Fibroblast of skin of right quadriceps (primary cell): ENCODE data around the gene QKI.
A peak's percentile ranks its signal among the peaks of the same experiment; 100 is the strongest.

Experiments used
- DNase-seq: peaks from one replicate; pipeline ENCODE4 v3.0.0-alpha.2; 2013

QKI gene

GRCh38 chr6:163539101-163539762 lies 124.7 kb downstream of the QKI start:
- no peak for DNase-seq

GRCh38 chr6:163543321-163543720 lies 128.8 kb downstream of the QKI start:
- DNase-seq = no peak

- DNase-seq = no peak
Observed at GRCh38 chr6:163545370-163545769, 130.9 kb downstream of the QKI start.

- DNase-seq = no peak
Observed at GRCh38 chr6:163547287-163547686, 132.8 kb downstream of the QKI start.

- no peak for DNase-seq
Observed at GRCh38 chr6:163548624-163549023, 134.1 kb downstream of the QKI start.

GRCh38 chr6:163554032-163554431 lies 139.5 kb downstream of the QKI start:
- no peak for DNase-seq

GRCh38 chr6:163554663-163555062 lies 140.1 kb downstream of the QKI start:
- DNase-seq = peak; percentile 19

GRCh38 chr6:163559661-163560060 lies 145.1 kb downstream of the QKI start:
- no peak for DNase-seq

- DNase-seq = no peak
Observed at GRCh38 chr6:163563318-163563717, 148.8 kb downstream of the QKI start.

- no peak for DNase-seq
Observed at GRCh38 chr6:163564534-163564933, 150.0 kb downstream of the QKI start.

- DNase-seq = peak; percentile 10
Observed at GRCh38 chr6:163565140-163565539, 150.6 kb downstream of the QKI start.

- DNase-seq = no peak
Observed at GRCh38 chr6:163566056-163566455, 151.5 kb downstream of the QKI start.

- no peak for DNase-seq
Observed at GRCh38 chr6:163568275-163568674, 153.8 kb downstream of the QKI start.

- DNase-seq = no peak
Observed at GRCh38 chr6:163570579-163571231, 156.2 kb downstream of the QKI start.

GRCh38 chr6:163571730-163572129 lies 157.2 kb downstream of the QKI start:
- DNase-seq = no peak

- peak; percentile 13 for DNase-seq
Observed at GRCh38 chr6:163572612-163573011, 158.1 kb downstream of the QKI start.

GRCh38 chr6:163573503-163574179 lies 159.1 kb downstream of the QKI start:
- DNase-seq = no peak

GRCh38 chr6:163576114-163576513 lies 161.6 kb downstream of the QKI start:
- no peak for DNase-seq

- DNase-seq = no peak
Observed at GRCh38 chr6:163577404-163577803, 162.9 kb downstream of the QKI start.

GRCh38 chr6:163579111-163579879 lies 164.8 kb downstream of the QKI start:
- DNase-seq = peak; percentile 9

- peak; percentile 11 for DNase-seq
Observed at GRCh38 chr6:163579880-163580295, 165.4 kb downstream of the QKI start.

GRCh38 chr6:163580311-163581030 lies 166.0 kb downstream of the QKI start:
- DNase-seq = no peak

GRCh38 chr6:163583558-163583957 lies 169.0 kb downstream of the QKI start:
- DNase-seq = no peak
